B cell (primary cell): ENCODE measurements around the gene GFOD1. TPM values are rescaled to one million over a fixed set of nuclear protein-coding genes. Genes with fewer than 3 reads are reported as not detected.

Experiments
- ATAC-seq: fragments of 200-7000 bp; cut with Tn5 transposase; one replicate; pipeline ENCODE4 v1.10.0; 2021; ENCODE audit warnings: low read depth, mild to moderate bottlenecking, moderate number of reproducible peaks, moderate library complexity
- CTCF ChIA-PET: fragments of 350-600 bp; sonication (Branson Sonifier 250); formaldehyde crosslinking; loops from one replicate; lab custom pipeline; 2021; ENCODE audit warnings: antibody characterized with exemption, inconsistent platforms; lab: Charles Lee
- POLR2A ChIA-PET: fragments of 350-600 bp; sonication (Branson Sonifier 250); formaldehyde crosslinking; loops from one replicate; lab custom pipeline; 2021; ENCODE audit warnings: antibody characterized with exemption; lab: Charles Lee
- DNase-seq: peaks from one replicate; pipeline ENCODE4 v3.0.0; 2013
- H2AFZ ChIP-seq: 2 replicates; pipeline ENCODE4 v1.6.1; 2012; ENCODE audit warnings: mild to moderate bottlenecking, low read depth, low read length; ENCODE audit not compliant: insufficient read depth, poor library complexity, severe bottlenecking
- H3K27ac ChIP-seq, 2 donors: 1 replicate in 1 of 2; 2 replicates in 1 of 2; pipeline ENCODE4 v1.5.1; 2012 to 2013; ENCODE audit warnings: low read length in 2 of 2, mild to moderate bottlenecking in 2 of 2, moderate library complexity in 1 of 2
- H3K27me3 ChIP-seq, 4 experiments: fragments of 200-600 bp in 1 of 4; sonication (generic) in 1 of 4; replicated peaks in 1 of 4; 1 replicate in 2 of 4; 2 replicates in 2 of 4; pipeline versions ENCODE4 v1.6.1 to v1.7.0; 2013 to 2016; ENCODE audit warnings: low read length in 3 of 4, mild to moderate bottlenecking in 2 of 4, mixed read lengths in 1 of 4, moderate library complexity in 1 of 4; ENCODE audit not compliant: insufficient read depth in 4 of 4, control insufficient read depth in 3 of 4; ENCODE audit errors: control extremely low read depth in 1 of 4
- H3K36me3 ChIP-seq, 2 experiments: replicated peaks in 1 of 2; 1 replicate in 1 of 2; 2 replicates in 1 of 2; pipeline versions ENCODE4 v1.6.1 to v1.7.1; 2013; ENCODE audit warnings: low read length in 1 of 2; ENCODE audit not compliant: insufficient read depth in 2 of 2, control insufficient read depth in 1 of 2; ENCODE audit errors: control extremely low read depth in 1 of 2, extremely low read depth in 1 of 2
- H3K4me1 ChIP-seq, 2 donors: fragments of 200-600 bp in 1 of 2; sonication (generic) in 1 of 2; 1 replicate in 1 of 2; 2 replicates in 1 of 2; pipeline versions ENCODE4 v1.5.1 to v1.6.1; 2013 to 2017; ENCODE audit warnings: low read length in 2 of 2; ENCODE audit not compliant: control insufficient read depth in 2 of 2, insufficient read depth in 2 of 2
- H3K4me2 ChIP-seq: replicated peaks from 2 replicates; pipeline ENCODE3; 2012; ENCODE audit warnings: mild to moderate bottlenecking, low read depth, low read length; ENCODE audit not compliant: poor library complexity, severe bottlenecking
- H3K4me3 ChIP-seq, 5 experiments: fragments of 200-600 bp in 1 of 5; sonication (generic) in 1 of 5; 1 replicate in 3 of 5; 2 replicates in 2 of 5; pipeline versions ENCODE4 v1.5.1 to v1.7.0; 2011 to 2016; ENCODE audit warnings: low read length in 4 of 5, mild to moderate bottlenecking in 4 of 5, low read depth in 2 of 5, control low read depth in 1 of 5, moderate library complexity in 1 of 5; ENCODE audit not compliant: insufficient read depth in 1 of 5; ENCODE audit errors: control extremely low read depth in 1 of 5, extremely low read depth in 1 of 5
- H3K79me2 ChIP-seq: fragments of 200-600 bp; sonication (generic); one replicate; pipeline ENCODE4 v1.6.0; 2016; ENCODE audit warnings: low read length; ENCODE audit not compliant: control insufficient read depth, insufficient read depth
- H3K9ac ChIP-seq: fragments of 200-600 bp; sonication (generic); 2 replicates; pipeline ENCODE4 v1.6.1; 2017; ENCODE audit warnings: mild to moderate bottlenecking, low read length, moderate library complexity
- H3K9me3 ChIP-seq, 3 donors: one replicate each; pipeline versions ENCODE4 v1.6.1 to v1.7.1; 2013; ENCODE audit warnings: low read length in 2 of 3; ENCODE audit not compliant: control insufficient read depth in 2 of 3, insufficient read depth in 1 of 3; ENCODE audit errors: control extremely low read depth in 1 of 3
- H4K20me1 ChIP-seq: 2 replicates; pipeline ENCODE4 v1.6.0; 2012; ENCODE audit warnings: mild to moderate bottlenecking, low read length; ENCODE audit not compliant: insufficient read depth, control insufficient read depth, poor library complexity, severe bottlenecking
- H3K27ac Mint-ChIP-seq: one replicate; pipeline ENCODE4 v1.8.0; 2021; ENCODE audit warnings: mixed read lengths
- H3K27me3 Mint-ChIP-seq: one replicate; pipeline ENCODE4 v1.8.0; 2021; ENCODE audit warnings: mixed read lengths
- H3K4me1 Mint-ChIP-seq: one replicate; pipeline ENCODE4 v1.8.0; 2021; ENCODE audit warnings: mixed read lengths
- H3K4me3 Mint-ChIP-seq: one replicate; pipeline ENCODE4 v1.8.0; 2021; ENCODE audit warnings: mixed read lengths
- H3K9me3 Mint-ChIP-seq: one replicate; pipeline ENCODE4 v1.8.0; 2022; ENCODE audit warnings: mixed read lengths; ENCODE audit not compliant: insufficient read depth
- CTCF ChIP-seq: fragments of 200-600 bp; IDR thresholded peaks from one replicate; pipeline ENCODE4 v1.8.0; 2022; ENCODE audit warnings: antibody characterized with exemption, mild to moderate bottlenecking
- EZH2 ChIP-seq: IDR thresholded peaks from 2 replicates; pipeline ENCODE4 v1.6.1; 2012; ENCODE audit warnings: borderline replicate concordance, low read depth, mild to moderate bottlenecking, moderate library complexity, low read length; ENCODE audit not compliant: insufficient read depth, poor library complexity, severe bottlenecking
- whole genome bisulfite sequencing: methylation state at CpG from one replicate; pipeline ENCODE4 v1.1.5; 2013; ENCODE audit warnings: missing lambda C conversion rate; ENCODE audit not compliant: insufficient coverage; 5-methylcytosine and 5-hydroxymethylcytosine counted together
- intact Hi-C: fragments of 100-400 bp; cut with micrococcal nuclease; formaldehyde crosslinking; loops from one replicate; pipeline ENCODE4 v1.10.0; 2022
- polyA plus RNA-seq: library from polyadenylated mRNA; depleted of rRNA; stranded (reverse); fragments of >200 nt; gene quantifications from 2 replicates; pipeline ENCODE4 v1.2.3, GENCODE V29; 2012
- total RNA-seq, 2 donors: library from RNA; stranded (reverse); fragments of 120-200 nt in 1 of 2; gene quantifications; 1 replicate in 1 of 2; 2 replicates in 1 of 2; pipeline versions ENCODE4 v1.2.3 to v1.2.4, GENCODE V29; 2013 to 2022

Gene GFOD1
- total and polyA plus RNA-seq, 2 donors (not counting 1 experiment from before 2014, with no cell fraction given) = 8.3 to 42.4 TPM

- no peak overlapping the region for H3K4me2 ChIP-seq
- no peaks in the 10 kb centered on the region for H3K36me3 ChIP-seq
- no peak for DNase-seq
- Mint-ChIP-seq H3K4me3 (no peak overlapping the region), H3K27me3 (no peaks in the 10 kb centered on the region), H3K27ac (no peak overlapping the region), H3K4me1 (no peaks in the 10 kb centered on the region), H3K9me3 (no peaks in the 10 kb centered on the region)
- ChIA-PET POLR2A (no interaction called here), CTCF (interaction anchor here (0.9 kb wide), 1 partner anchor 130 kb away, joined by 3 read pairs; no protein-coding TSS in a partner anchor)
- H3K4me1 ChIP-seq = no peaks in the 10 kb centered on the region
- no peak overlapping the region for H3K4me3 ChIP-seq
- no peak for TF ChIP-seq EZH2
- no peak for TF ChIP-seq CTCF
- peaks cover 4% of the 10 kb centered on the region for H4K20me1 ChIP-seq
- H3K9me3 ChIP-seq = no peaks in the 10 kb centered on the region
- no peak for ATAC-seq
- H3K9ac ChIP-seq = no peak overlapping the region
- intact Hi-C loops = no loop called here
- H2AFZ ChIP-seq = no peak overlapping the region
- H3K27me3 ChIP-seq = no peaks in the 10 kb centered on the region
- H3K27ac ChIP-seq = no peak overlapping the region
- peaks cover 19% of the 10 kb centered on the region for H3K79me2 ChIP-seq
- WGBS = 100% methylated on average over 4 of the region's 12 CpGs
These were observed 79.4 kb downstream of the GFOD1 start for GRCh38 chr6:13407709-13408695.

GRCh38 chr6:13407368-13407708 lies 80.1 kb downstream of the GFOD1 start:
- no peak overlapping the region for H3K4me3 Mint-ChIP-seq

More at GRCh38 chr6:13407368-13407708, 80.1 kb downstream of the GFOD1 start:
- intact Hi-C loops = no loop called here
- Histone ChIP-seq H3K9ac (no peak overlapping the region), H3K27ac (no peak overlapping the region), H3K36me3 (no peaks in the 10 kb centered on the region), H3K27me3 (no peaks in the 10 kb centered on the region), H4K20me1 (peaks cover 4% of the 10 kb centered on the region), H2AFZ (no peak overlapping the region), H3K79me2 (peaks cover 19% of the 10 kb centered on the region), H3K4me2 (no peak overlapping the region), H3K4me1 (no peaks in the 10 kb centered on the region), H3K4me3 (no peak overlapping the region), H3K9me3 (no peaks in the 10 kb centered on the region)
- H3K4me1 Mint-ChIP-seq = no peaks in the 10 kb centered on the region
- POLR2A ChIA-PET = no interaction called here
- DNase-seq (no peak), ATAC-seq (no peak)
- no peaks in the 10 kb centered on the region for H3K9me3 Mint-ChIP-seq
- no peaks in the 10 kb centered on the region for H3K27me3 Mint-ChIP-seq
- CTCF ChIA-PET = interaction anchor here (0.9 to 1.1 kb wide), 2 partner anchors 11 to 131 kb away, joined by 3 to 5 read pairs; no protein-coding TSS in a partner anchor
- 95% methylated on average over 2 of the region's 3 CpGs for WGBS
- TF ChIP-seq CTCF = no peak
- no peak for TF ChIP-seq EZH2
- H3K27ac Mint-ChIP-seq = no peak overlapping the region
